Gastroesophageal sphincter (tissue), 4 donors: Measurements from ENCODE around the gene CHST11. TPM values are rescaled to one million over a fixed set of nuclear protein-coding genes. Genes with fewer than 3 reads are reported as not detected.

Source experiments
- ATAC-seq: fragments of 150-250 bp; one replicate; pipeline ENCODE4 v1.9.1; 2016; ENCODE audit warnings: mild to moderate bottlenecking, moderate library complexity
- H3K27ac ChIP-seq, 4 donors: fragments of 200-600 bp; sonication (generic) in 3 of 4; 1 replicate in 3 of 4; 2 replicates in 1 of 4; pipeline ENCODE4 v1.5.1; 2016 to 2019
- H3K27me3 ChIP-seq: fragments of 200-600 bp; sonication (generic); one replicate; pipeline ENCODE4 v1.5.1; 2019
- H3K36me3 ChIP-seq, 2 donors: fragments of 200-600 bp; sonication (generic); one replicate each; pipeline ENCODE4 v1.5.1; 2019; ENCODE audit warnings: control low read depth in 1 of 2
- H3K4me1 ChIP-seq, 3 donors: fragments of 200-600 bp; sonication (generic); 1 replicate in 2 of 3; 2 replicates in 1 of 3; pipeline ENCODE4 v1.5.1; 2016 to 2019; ENCODE audit warnings: control low read depth in 2 of 3
- H3K4me3 ChIP-seq, 2 donors: fragments of 200-600 bp; sonication (generic); one replicate each; pipeline ENCODE4 v1.5.1; 2019; ENCODE audit warnings: mild to moderate bottlenecking in 1 of 2, moderate library complexity in 1 of 2
- H3K9me3 ChIP-seq, 3 donors: fragments of 200-600 bp; sonication (generic); one replicate each; pipeline ENCODE4 v1.5.1; 2017 to 2019; ENCODE audit warnings: control low read depth in 2 of 3
- EP300 ChIP-seq: sonication (generic); formaldehyde crosslinking; IDR thresholded peaks from one replicate; pipeline ENCODE4 v1.6.1; 2017; ENCODE audit warnings: antibody characterized with exemption, mild to moderate bottlenecking
- POLR2A ChIP-seq, 2 donors: fragments of 450-650 bp; IDR thresholded peaks; one replicate each; pipeline ENCODE4 v1.6.1; 2017; ENCODE audit warnings: antibody characterized with exemption in 2 of 2, mild to moderate bottlenecking in 2 of 2, moderate library complexity in 1 of 2
- POLR2AphosphoS5 ChIP-seq: sonication (generic); formaldehyde crosslinking; IDR thresholded peaks from one replicate; pipeline ENCODE4 v1.6.1; 2017; ENCODE audit warnings: antibody characterized with exemption
- whole genome bisulfite sequencing, 2 donors: methylation state at CpG; one replicate each; pipeline ENCODE4 v1.1.5; 2018; ENCODE audit warnings: low coverage in 1 of 2; 5-methylcytosine and 5-hydroxymethylcytosine counted together
- total RNA-seq, 4 donors: library from RNA; depleted of rRNA; stranded (reverse); fragments of >200 nt; gene quantifications; one replicate each; pipeline ENCODE4 v1.1.0, GENCODE V29; 2016
- TF ChIP-seq, protein P1 (sequence below), 4 experiments: fragments of 200-600 bp in 2 of 4; fragments of 450-650 bp in 2 of 4; sonication (generic) in 1 of 4; IDR thresholded peaks; one replicate each; pipeline ENCODE4 v1.5.1; 2017 to 2019; ENCODE audit warnings: antibody characterized with exemption in 4 of 4, mild to moderate bottlenecking in 2 of 4, moderate library complexity in 2 of 4

Gene CHST11
- total RNA-seq, 4 donors from 2014 or later, result 4.3 to 15.6 (median 11.0) TPM

DNA sequence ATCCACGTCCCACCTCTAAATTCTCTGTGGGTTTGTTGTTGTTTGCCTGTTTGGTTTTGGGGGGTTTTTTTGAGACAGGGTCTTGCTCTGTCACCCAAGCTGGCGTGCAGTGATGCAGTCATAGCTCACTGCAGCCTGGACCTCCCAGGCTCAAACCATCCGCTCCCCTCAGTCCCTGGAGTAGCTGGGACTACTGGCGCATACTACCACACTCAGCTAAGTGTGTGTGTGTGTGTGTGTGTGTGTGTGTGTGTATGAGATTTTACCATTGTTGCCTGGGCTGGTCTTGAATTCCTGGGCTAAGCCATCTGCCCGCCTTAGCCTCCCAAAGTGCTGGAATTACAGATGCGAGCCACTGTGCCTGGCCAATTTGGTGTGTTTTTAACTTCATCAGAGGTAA lies 265.2 kb downstream of the CHST11 start:
- WGBS, 2 donors, result 97 to 100% methylated on average over 1 to 4 of the region's 6 CpGs
- no peaks in the 10 kb centered on the region for H3K36me3 ChIP-seq
- H3K9me3 ChIP-seq, result no peaks in the 10 kb centered on the region
- no peaks in the 10 kb centered on the region for H3K27me3 ChIP-seq
- no peak overlapping the region for H3K4me3 ChIP-seq
- ATAC-seq, result no peak
- no peak for TF ChIP-seq POLR2A (IDR thresholded peaks at IDR 0.05)
- no peak for TF ChIP-seq EP300
- no peak for TF ChIP-seq POLR2AphosphoS5
- TF ChIP-seq, protein P1, sequence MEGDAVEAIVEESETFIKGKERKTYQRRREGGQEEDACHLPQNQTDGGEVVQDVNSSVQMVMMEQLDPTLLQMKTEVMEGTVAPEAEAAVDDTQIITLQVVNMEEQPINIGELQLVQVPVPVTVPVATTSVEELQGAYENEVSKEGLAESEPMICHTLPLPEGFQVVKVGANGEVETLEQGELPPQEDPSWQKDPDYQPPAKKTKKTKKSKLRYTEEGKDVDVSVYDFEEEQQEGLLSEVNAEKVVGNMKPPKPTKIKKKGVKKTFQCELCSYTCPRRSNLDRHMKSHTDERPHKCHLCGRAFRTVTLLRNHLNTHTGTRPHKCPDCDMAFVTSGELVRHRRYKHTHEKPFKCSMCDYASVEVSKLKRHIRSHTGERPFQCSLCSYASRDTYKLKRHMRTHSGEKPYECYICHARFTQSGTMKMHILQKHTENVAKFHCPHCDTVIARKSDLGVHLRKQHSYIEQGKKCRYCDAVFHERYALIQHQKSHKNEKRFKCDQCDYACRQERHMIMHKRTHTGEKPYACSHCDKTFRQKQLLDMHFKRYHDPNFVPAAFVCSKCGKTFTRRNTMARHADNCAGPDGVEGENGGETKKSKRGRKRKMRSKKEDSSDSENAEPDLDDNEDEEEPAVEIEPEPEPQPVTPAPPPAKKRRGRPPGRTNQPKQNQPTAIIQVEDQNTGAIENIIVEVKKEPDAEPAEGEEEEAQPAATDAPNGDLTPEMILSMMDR (IDR thresholded peaks at IDR 0.05), result no peak
- H3K27ac ChIP-seq, result no peak overlapping the region
- peaks cover 0 to 29% (median 0%) of the 10 kb centered on the region in 3 donors for H3K4me1 ChIP-seq

DNA sequence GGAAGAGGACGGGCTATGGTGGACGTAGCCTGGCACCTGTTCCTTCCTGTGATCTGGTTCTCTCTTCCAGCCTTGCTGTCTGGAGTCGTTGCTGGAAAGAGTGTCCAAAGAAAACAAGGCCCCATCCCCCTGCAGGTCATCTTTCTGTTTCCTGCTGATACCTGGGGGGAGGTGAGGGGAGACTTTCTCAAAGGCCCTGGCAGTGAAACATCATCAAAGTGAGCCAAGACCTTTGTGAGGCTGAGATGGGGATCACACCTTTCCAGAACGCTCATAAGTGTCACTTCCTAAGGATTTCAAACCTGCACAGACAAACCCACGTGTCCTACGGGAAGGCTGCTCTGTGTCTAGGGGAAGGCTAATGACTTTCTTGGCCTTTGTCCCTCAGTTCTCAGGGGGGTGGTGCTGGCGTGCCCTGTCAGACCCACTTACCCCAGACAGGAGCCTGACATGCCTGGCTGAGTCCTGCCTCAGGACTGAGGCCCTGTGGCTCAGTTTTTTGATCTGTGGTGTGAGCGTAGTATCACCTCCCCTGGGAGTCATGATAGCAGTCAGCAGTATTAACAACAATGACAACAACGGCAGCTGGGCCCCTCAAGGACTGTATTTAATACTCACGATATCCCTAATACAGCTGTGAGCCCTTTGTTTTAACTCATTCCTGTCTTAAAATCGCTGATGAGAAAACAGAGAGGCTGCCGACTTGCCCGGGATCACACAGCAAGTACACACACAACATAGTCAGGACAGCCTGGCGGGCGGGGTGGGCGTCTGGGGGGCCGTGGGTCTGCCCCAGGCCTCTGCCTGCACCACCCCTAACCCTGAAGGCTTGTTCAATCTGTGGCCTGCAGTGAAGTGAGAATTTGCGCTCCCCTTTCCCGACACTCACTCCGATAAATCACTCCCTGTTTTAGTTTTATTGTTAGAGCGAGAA lies 266.1 kb downstream of the CHST11 start:
- no peak for TF ChIP-seq EP300
- TF ChIP-seq POLR2AphosphoS5, result no peak
- no peak for TF ChIP-seq POLR2A (IDR thresholded peaks at IDR 0.05)
- TF ChIP-seq, protein P1 (IDR thresholded peaks at IDR 0.05), result no peak
- no peaks in the 10 kb centered on the region for H3K36me3 ChIP-seq
- 87 to 92% methylated on average over 9 to 14 of the region's 21 CpGs for WGBS, 2 donors
- ATAC-seq, result no peak
- H3K4me3 ChIP-seq, result no peak overlapping the region
- H3K4me1 ChIP-seq, result peaks cover 0 to 29% (median 0%) of the 10 kb centered on the region in 3 donors
- H3K27ac ChIP-seq, result no peak overlapping the region
- no peaks in the 10 kb centered on the region for H3K27me3 ChIP-seq
- no peaks in the 10 kb centered on the region for H3K9me3 ChIP-seq

DNA sequence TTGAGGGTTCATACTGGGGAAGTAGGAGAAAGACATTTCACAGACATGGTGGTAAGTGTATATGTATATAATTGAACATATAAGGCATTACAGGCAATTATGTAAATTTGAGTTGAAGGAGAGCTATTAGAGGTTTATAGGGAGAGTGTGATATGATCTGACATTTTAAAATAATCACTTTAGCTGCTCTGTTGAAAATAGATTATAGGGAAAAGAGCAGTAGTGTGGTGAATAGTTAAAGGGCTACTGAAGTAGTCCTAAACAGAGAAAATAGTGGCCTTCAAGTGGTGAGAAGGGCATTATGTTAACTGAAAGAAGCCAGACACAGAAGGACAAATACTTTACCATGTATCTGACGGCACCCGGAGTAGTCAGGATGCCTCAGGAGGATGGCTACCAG lies 267.1 kb downstream of the CHST11 start:
- no peak overlapping the region for H3K4me3 ChIP-seq
- WGBS, 2 donors, result 85% methylated on average over 2 of the region's 2 CpGs; no CpG with 5 or more reads in 1 of the 2 donors
- H3K27ac ChIP-seq, result no peak overlapping the region
- H3K9me3 ChIP-seq, result no peaks in the 10 kb centered on the region
- no peak for ATAC-seq
- H3K27me3 ChIP-seq, result no peaks in the 10 kb centered on the region
- no peaks in the 10 kb centered on the region for H3K36me3 ChIP-seq
- H3K4me1 ChIP-seq, result peaks cover 0 to 20% (median 0%) of the 10 kb centered on the region in 3 donors
- TF ChIP-seq POLR2AphosphoS5, result no peak
- TF ChIP-seq POLR2A (IDR thresholded peaks at IDR 0.05), result no peak
- no peak for TF ChIP-seq EP300
- TF ChIP-seq, protein P1 (IDR thresholded peaks at IDR 0.05), result no peak

DNA sequence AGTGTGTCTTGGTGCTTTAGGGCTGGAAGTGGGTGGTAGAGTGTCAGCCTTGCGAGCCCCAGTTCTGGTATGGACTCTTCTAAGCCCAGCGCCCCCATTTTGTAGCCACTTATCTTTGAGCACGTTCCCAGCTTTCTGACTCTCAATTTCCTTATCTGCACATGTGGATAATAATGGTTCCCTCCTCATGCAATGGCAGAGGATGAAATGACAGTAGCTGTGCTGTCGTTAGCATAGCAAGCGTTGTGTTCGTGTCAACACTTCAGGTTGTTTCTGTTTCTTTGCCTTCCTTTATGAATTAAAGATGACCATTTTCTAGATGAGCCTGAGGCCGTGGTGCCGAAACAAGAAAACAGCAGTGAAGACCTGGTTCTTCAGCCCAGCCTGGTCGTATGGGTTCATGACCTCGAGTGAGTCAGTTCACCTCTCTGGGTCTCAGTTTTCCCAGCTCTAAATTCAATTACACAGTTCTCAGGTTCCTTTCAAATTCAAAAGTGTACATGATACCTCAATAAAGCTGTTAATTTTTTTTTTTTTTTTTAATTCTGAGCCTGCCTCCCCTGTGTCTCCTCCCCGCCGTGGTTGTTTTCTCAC lies 268.3 kb downstream of the CHST11 start:
- 82 to 97% methylated on average over 9 to 11 of the region's 12 CpGs for WGBS, 2 donors
- Histone ChIP-seq H3K4me1 (peaks cover 0 to 8% (median 0%) of the 10 kb centered on the region in 3 donors), H3K27me3 (no peaks in the 10 kb centered on the region), H3K9me3 (no peaks in the 10 kb centered on the region), H3K36me3 (no peaks in the 10 kb centered on the region), H3K4me3 (no peak overlapping the region), H3K27ac (no peak overlapping the region)
- ATAC-seq, result no peak
- no peak for TF ChIP-seq EP300
- TF ChIP-seq POLR2AphosphoS5, result no peak
- TF ChIP-seq, protein P1 (IDR thresholded peaks at IDR 0.05), result no peak
- TF ChIP-seq POLR2A (IDR thresholded peaks at IDR 0.05), result no peak
